NCI-H1105 (cell line): ENCODE measurements around the gene VAV1.

ENCODE experiments used
- DNase-seq: peaks from one replicate; lab custom pipeline; 2025; lab: John Stamatoyannopoulos, UW

Gene VAV1

GRCh38 chr19:6894313-6894712 lies 121.8 kb downstream of the VAV1 start:
- DNase-seq, result no peak

GRCh38 chr19:6903446-6903845 lies 130.9 kb downstream of the VAV1 start:
- no peak for DNase-seq

- DNase-seq, result no peak
Measured at GRCh38 chr19:6906559-6907060, 134.1 kb downstream of the VAV1 start.
